ENCODE data around the gene SUPT4H1.

The SUPT4H1 gene

DNA sequence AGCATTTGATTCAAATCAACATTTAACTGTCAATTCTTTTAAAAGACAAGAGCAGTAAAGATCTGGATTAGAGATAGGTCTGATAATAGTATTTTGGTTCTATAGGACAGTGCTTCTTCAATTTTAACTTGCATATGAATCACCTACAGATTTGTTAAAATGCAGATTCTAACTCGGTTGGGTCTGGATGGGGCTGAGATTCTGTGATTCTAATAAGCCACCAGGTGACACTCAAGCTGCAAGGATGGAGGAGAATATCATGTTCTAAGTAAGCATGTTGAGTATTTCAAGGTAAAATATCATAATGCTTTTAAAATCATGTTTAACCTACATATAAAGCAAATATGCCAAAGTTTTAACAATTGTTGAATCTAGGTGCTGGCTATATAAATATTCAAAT lies 39.2 kb downstream of the SUPT4H1 start:
- Histone ChIP-seq H3K9me3 (no peaks in the 10 kb centered on the region), H3K4me3 (no peak overlapping the region), H3K27me3 (no peaks in the 10 kb centered on the region), H3K4me1 (no peaks in the 10 kb centered on the region), H3K27ac (no peak overlapping the region), H3K36me3 (peaks cover 0 to 63% (median 0%) of the 10 kb centered on the region in 3 donors)
- TF ChIP-seq, protein P1, sequence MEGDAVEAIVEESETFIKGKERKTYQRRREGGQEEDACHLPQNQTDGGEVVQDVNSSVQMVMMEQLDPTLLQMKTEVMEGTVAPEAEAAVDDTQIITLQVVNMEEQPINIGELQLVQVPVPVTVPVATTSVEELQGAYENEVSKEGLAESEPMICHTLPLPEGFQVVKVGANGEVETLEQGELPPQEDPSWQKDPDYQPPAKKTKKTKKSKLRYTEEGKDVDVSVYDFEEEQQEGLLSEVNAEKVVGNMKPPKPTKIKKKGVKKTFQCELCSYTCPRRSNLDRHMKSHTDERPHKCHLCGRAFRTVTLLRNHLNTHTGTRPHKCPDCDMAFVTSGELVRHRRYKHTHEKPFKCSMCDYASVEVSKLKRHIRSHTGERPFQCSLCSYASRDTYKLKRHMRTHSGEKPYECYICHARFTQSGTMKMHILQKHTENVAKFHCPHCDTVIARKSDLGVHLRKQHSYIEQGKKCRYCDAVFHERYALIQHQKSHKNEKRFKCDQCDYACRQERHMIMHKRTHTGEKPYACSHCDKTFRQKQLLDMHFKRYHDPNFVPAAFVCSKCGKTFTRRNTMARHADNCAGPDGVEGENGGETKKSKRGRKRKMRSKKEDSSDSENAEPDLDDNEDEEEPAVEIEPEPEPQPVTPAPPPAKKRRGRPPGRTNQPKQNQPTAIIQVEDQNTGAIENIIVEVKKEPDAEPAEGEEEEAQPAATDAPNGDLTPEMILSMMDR (IDR thresholded peaks at IDR 0.05), result no peak
- DNase-seq, result no peak
- intact Hi-C loops (cut with DNase I; ENCODE audit: low total_unique reads), result no loop called here

DNA sequence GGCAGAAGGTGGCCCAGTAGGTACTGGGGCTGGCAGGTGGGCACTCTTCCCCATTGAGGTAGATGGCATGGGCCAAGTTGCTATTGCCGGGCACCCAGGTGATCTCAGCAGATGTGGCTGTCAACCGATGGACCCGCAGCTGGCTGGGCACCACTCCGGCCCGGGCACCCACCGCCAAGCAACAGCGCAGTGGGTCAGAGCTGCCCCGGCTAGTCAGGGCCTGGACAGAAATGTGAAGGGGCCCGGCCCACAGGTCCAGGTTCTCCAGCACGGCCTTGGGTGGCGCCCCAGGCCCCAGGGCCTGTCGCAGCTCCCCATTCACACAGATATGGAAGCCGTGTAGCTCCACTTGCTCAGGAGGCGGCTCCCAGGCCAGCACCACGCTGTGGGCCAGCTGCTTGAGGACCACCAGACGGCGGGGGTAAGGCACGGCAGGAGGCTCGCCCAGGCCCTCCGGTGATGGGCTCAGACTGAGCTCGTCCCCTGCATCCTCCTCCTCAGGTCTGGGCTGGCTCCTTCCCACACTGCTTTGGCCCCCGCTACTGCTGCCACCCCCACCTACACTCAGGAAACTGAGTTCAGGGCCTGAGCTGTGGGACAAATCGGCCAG lies 39.9 kb downstream of the SUPT4H1 start:
- Histone ChIP-seq H3K9me3 (no peaks in the 10 kb centered on the region), H3K4me3 (no peak overlapping the region), H3K27me3 (no peaks in the 10 kb centered on the region), H3K4me1 (no peaks in the 10 kb centered on the region), H3K36me3 (peaks cover 0 to 70% (median 4%) of the 10 kb centered on the region in 3 donors), H3K27ac (no peak overlapping the region)
- DNase-seq, result peak; percentile 8 to 59
- TF ChIP-seq, protein P1 (IDR thresholded peaks at IDR 0.05), result no peak
- intact Hi-C loops (cut with DNase I; ENCODE audit: low total_unique reads), result no loop called here

DNA sequence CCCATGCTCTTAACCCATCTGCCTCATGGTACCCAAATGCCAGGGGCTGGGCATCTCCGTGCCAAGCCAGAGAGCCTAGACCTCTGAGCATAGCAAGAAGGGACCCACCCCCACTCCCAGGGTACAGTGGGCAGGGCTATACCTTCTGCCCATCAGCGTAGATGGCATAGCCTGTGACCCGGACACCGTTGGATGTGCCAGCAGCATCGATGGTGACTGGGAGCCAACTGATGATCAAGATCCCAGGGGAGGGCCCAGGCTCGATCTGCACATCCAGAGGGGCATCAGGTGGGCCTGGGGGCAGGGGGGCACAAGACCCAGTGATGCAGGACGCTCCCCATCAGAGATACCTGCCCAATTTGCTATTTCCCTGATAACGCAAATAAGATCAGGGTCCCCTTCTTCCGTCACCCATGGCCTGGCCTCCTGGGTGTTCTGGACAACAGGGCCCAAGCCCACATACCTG lies 40.5 kb downstream of the SUPT4H1 start:
- peaks cover 0 to 73% (median 4%) of the 10 kb centered on the region in 3 donors for H3K36me3 ChIP-seq
- DNase-seq, result peak in 1 of 2 donors; percentile 1
- TF ChIP-seq, protein P1 (IDR thresholded peaks at IDR 0.05), result no peak
- H3K27me3 ChIP-seq, result no peaks in the 10 kb centered on the region
- no peak overlapping the region for H3K4me3 ChIP-seq
- intact Hi-C loops (cut with DNase I; ENCODE audit: low total_unique reads), result no loop called here
- H3K9me3 ChIP-seq, result no peaks in the 10 kb centered on the region
- no peak overlapping the region for H3K27ac ChIP-seq
- no peaks in the 10 kb centered on the region for H3K4me1 ChIP-seq

DNA sequence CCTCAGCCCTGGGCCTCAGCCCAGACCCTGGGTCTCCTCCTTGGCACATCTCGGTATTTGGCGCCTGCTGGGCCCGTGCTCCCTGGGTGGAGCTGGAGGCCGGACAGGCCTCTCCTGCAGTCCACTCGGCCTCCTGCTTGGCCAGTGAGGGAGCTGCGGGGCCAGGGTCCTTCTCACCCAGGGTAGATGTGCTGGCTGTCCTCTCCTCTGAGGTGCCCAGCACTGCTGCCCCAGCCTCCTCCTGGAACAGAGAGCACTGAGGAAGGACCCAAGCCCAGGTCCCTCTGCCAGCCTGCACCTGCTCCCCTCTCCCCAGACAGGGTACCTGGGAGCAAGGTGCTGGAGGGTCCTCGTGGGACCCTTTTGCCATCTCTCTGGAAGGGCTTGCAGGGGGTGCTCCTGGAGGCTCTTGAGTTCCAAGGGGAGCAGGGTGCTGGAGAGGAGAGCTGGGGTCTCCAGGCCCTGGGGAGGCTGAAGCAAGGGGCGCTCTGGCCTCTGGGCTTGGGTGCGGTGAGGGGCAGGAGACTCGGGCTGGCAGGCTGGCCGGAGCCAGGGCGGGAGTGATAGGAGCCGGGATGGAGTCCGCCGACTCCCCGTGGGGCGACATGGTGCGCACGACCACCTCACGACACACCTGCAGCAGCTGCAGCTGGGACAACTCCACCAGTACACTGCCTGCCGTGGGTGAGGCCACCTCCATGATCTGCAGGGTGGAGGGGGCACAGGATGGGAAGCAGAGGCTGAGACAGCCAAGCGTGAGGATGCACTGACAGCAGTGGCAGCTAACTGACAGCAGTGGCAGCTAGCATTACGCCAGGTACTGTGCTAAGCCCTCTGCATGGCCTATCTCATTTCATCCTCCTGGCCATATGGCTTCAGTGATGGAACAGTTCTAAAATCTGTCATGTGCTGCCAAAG lies 41.2 kb downstream of the SUPT4H1 start:
- intact Hi-C loops (cut with DNase I; ENCODE audit: low total_unique reads), result no loop called here
- Histone ChIP-seq H3K4me3 (no peak overlapping the region), H3K27ac (no peak overlapping the region), H3K9me3 (no peaks in the 10 kb centered on the region), H3K27me3 (no peaks in the 10 kb centered on the region), H3K4me1 (no peaks in the 10 kb centered on the region), H3K36me3 (peaks cover 0 to 67% (median 4%) of the 10 kb centered on the region in 3 donors)
- TF ChIP-seq, protein P1 (IDR thresholded peaks at IDR 0.05), result no peak
- DNase-seq, result peak; percentile 9 to 60

DNA sequence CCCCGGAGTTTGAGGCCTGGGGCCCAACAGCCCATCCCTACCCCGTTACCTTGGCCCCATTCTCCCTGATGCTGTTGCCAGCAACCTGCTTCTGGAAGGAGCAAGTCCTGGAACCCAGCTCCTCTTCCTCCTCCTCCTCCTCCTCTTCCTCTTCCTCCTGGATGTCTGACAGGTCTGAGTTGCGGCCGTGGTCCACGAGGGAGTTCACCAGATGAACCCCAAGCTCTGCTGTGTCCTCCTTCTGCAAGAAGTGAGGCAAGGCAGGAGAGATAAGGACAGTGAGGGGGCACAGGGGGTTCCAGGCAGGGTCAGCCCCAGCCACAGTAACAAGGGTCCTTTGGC lies 42.1 kb downstream of the SUPT4H1 start:
- Histone ChIP-seq H3K36me3 (peaks cover 0 to 65% (median 4%) of the 10 kb centered on the region in 3 donors), H3K27me3 (no peaks in the 10 kb centered on the region), H3K4me1 (no peaks in the 10 kb centered on the region), H3K27ac (no peak overlapping the region), H3K9me3 (no peaks in the 10 kb centered on the region), H3K4me3 (no peak overlapping the region)
- TF ChIP-seq, protein P1 (IDR thresholded peaks at IDR 0.05), result no peak
- intact Hi-C loops (cut with DNase I; ENCODE audit: low total_unique reads), result no loop called here
- DNase-seq, result no peak

Data from tibial artery (tissue), 4 donors.